ENCODE data around the gene SNPH.
"Not testable (repeated sequence)": the region's sequence is repeated elsewhere in the genome, so short reads cannot be mapped to it uniquely, and the experiment has no call there.

Gene SNPH

DNA sequence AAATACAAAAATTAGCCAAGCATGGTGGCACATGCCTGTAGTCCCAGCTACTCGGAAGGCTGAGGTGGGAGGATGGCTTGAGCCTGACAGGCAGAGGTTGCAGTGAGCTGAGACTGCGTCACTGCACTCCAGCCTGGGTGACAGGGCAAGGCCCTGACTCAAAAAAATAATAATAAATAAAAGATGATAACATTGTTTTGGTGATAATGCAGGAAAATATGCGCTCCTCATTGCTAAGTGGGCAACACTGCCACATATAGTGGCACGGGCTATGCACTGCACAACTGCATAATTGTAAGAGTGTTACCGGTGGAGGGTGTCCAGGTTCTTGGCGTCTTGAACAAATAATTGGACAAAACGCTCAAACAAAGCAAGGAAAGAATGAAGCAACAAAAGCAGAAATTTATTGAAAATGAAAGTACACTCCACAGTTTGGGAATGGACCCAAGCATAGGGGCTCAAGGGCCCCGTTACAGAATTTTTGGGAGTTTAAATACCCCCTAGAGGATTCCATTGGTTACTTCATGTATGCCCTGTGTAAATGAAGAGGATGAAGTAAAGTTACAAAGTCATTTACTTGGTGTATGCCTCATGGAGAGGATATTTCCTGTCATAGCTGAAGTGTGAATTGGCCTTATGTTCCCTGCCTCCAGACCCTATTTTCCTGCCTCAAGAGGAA is 77.5 kb downstream of the SNPH start:
- not testable (repeated sequence) for DNase-seq

DNA sequence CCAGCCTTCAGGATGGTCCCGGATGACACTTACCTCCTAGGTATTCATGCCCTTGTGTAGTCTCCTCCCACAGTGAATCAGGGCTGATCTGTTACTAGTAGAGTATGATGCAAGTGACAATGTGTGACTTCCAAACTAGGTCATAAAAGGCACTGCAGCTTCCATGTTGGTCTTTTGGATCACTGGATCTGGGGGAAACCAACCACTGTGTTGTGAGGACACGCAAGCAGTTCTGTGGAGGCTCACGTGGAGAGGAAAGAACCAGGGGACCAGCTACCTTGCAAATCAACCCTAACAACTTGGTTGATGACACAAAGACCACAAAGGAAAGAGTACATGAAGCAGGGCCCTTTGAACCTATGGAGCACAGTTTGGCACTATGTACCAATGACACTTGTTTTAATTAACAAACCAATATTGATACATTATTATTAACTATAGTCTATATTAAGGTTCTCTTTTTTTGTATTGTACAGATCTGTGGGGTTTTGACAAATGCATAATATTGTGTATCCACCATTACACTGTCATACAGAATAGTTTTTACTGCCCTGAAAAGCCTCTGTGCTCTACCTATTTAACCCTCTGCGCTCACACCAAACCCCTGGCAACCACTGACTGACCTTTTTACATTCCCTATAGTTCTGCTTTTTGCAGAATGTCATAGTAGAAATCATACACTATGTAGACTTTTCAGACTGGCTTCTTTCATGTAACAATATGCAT is 79.1 kb downstream of the SNPH start:
- no peak for DNase-seq

DNA sequence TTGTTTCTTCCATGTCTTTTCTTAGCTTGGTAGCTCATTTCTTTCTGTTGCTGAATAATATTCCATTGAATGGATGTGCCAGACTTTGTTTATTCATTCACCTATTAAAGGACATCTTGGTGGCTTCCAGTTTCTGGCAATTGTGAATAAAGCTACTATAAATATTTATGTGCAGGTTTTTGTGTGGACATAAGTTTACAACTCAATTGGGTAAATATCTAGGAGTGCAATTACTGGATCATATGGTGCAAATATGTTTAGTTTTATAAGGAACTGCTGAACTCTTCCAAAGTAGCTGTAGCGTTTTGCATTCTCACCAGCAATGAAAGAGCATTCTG is 79.6 kb downstream of the SNPH start:
- DNase-seq: no peak

DNA sequence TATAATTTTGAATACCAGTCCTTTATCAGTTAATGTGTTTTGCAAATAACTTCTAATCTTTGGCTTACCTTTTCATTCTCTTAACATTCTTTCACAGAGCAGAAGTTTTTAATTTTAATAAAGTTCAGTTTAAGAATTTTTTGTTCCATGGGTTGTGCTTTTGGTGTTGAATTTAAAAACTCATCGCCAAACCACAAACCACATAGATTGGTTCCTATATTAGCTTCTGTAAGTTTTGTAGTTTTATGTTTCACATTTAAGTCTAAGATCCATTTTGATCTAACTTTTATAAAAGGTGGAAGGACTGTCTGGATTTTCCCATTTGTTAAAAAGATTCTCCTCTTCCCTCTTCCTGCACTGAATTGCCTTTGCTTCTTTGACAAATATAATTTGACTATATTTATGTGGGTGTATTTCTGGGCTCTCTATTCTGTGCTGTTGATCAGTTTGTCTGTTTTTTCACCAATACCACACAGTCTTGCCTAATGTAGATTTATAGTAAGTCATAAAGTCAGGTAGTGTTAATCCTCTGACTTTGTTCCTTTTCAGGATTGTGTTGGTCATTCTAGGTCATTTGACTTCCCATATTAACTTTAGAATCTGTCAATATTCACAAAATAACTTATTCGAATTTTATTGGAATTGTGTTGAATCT is 80.3 kb downstream of the SNPH start:
- no peak for DNase-seq

DNA sequence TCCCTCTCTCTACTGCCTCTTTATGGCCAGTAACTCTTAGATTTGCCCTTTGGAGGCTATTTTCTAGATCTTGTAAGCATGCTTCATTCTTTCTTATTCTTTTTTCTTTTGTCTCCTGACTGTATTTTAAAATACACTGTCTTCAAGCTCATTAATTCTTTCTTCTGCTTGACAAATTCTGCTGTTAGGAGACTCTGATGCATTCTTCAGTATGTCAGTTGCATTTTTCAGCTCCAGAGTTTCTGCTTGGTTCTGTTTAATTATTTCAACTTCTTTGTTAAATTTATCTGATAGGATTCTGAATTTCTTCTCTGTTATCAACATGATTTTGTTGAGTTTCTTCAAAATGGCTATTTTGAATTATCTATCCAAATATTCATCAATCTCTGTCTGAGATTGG is 87.9 kb downstream of the SNPH start:
- DNase-seq: no peak

DNA sequence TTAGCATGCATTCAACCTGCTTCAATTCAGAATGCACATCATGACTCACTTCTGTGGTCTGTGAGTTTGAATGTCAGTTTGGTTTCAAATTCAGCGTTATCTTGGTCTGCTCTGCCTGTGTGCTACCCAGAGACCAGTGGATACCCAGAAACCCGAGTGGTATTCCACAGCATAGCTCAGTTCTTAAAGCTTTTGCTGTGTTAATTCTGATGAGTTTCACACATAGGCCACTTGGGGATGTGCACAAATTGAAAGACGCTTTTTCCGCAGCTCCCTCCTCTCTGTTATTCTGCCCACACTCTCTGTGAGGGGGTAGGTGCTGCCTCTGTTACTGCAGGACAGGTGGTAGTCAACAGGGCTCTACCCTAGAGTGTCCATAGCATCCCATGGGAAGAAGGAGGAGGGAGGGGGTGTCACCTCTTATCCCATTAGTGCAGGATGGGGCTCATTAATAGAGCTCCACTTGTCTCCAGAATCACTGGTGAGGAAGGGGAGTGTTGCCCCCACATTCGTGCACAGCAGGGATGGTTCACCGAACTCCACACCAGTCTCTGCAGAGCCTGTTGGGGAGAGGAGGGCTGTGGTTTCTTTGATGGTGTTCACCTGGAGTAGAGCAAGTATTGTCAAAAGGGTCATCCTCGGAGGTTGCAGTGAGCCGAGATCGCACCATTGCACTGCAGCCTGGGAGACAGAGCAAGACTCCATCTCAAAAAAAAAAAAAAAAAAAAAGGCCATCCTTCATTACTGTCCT is 92.0 kb downstream of the SNPH start:
- no peak for DNase-seq
